ENCODE measurements around the gene PARD3B. TPM values are rescaled to one million over a fixed set of nuclear protein-coding genes. Genes with fewer than 3 reads are reported as not detected.

PARD3B gene
- total and polyA plus RNA-seq, 2 of the 8 experiments (the other 6 are each of a cell fraction or from before 2014, with no cell fraction given): 1.2 to 5.7 TPM

GRCh38 chr2:205665791-205666190 lies 1120.5 kb downstream of the PARD3B start:
- WGBS, 2 experiments (ENCODE audit: extremely low coverage in 1 of 2, insufficient coverage in 1 of 2, insufficient read length in 1 of 2, insufficient replicate concordance in 2 of 2, low coverage in 1 of 2, low lambda C conversion rate in 2 of 2, missing lambda C conversion rate in 1 of 2): 75% methylated on average over 2 of the region's 2 CpGs; no CpG with 5 or more reads in 1 of the 2 experiments
- H3K9me3 ChIP-seq (ENCODE audit: insufficient read depth in 2 of 2, low read depth in 1 of 2, low read length in 1 of 2): no peaks in the 10 kb centered on the region
- no peaks in the 10 kb centered on the region for H3K79me2 ChIP-seq (ENCODE audit: control insufficient read depth in 1 of 2, insufficient read depth in 2 of 2, low read length in 2 of 2)
- no peak overlapping the region for H3K14ac ChIP-seq (ENCODE audit: insufficient read length)
- no peak overlapping the region for H2BK5ac ChIP-seq (ENCODE audit: low read depth, low read length)
- no peak for FAIRE-seq
- H4K20me1 ChIP-seq (replicated peaks in 1 of 2; ENCODE audit: control insufficient read depth in 1 of 2, insufficient read depth in 2 of 2, low read length in 2 of 2): no peaks in the 10 kb centered on the region
- H3K4me3 ChIP-seq (ENCODE audit: extremely low read depth in 1 of 4, insufficient read depth in 2 of 4, low read depth in 3 of 4, low read length in 4 of 4): no peak overlapping the region
- H3K18ac ChIP-seq (ENCODE audit: extremely low read depth, low read length): no peak overlapping the region
- H4K5ac ChIP-seq (ENCODE audit: insufficient read length, low read depth, low read length): no peak overlapping the region
- no peaks in the 10 kb centered on the region for H3K36me3 ChIP-seq (ENCODE audit: control insufficient read depth in 2 of 4, insufficient read depth in 4 of 4, low read length in 3 of 4)
- H2BK120ac ChIP-seq (replicated peaks; ENCODE audit: low read depth, low read length): no peak overlapping the region
- H3K23ac ChIP-seq (ENCODE audit: insufficient read length): no peak overlapping the region
- no peak overlapping the region for H3K56ac ChIP-seq (replicated peaks; ENCODE audit: insufficient read length, low read depth, low read length)
- no peaks in the 10 kb centered on the region for H3K79me1 ChIP-seq (ENCODE audit: low read depth, low read length)
- H3K27me3 ChIP-seq (replicated peaks in 1 of 4; ENCODE audit: control insufficient read depth in 3 of 4, extremely low read depth in 1 of 4, insufficient read depth in 3 of 4, low read length in 3 of 4): no peaks in the 10 kb centered on the region
- no peak for TF ChIP-seq CHD1 (IDR thresholded peaks at IDR 0.05; ENCODE audit: low read depth, low read length)
- no peak for TF ChIP-seq ASH2L (IDR thresholded peaks at IDR 0.05; ENCODE audit: low read length)
- no peak for TF ChIP-seq JUN (IDR thresholded peaks at IDR 0.05; ENCODE audit: low read depth, low read length)
- TF ChIP-seq ATF2 (IDR thresholded peaks at IDR 0.05; ENCODE audit: low read length): no peak
- no peak for TF ChIP-seq KDM1A (IDR thresholded peaks at IDR 0.05; ENCODE audit: borderline replicate concordance, low read length)
- TF ChIP-seq SUZ12 (IDR thresholded peaks at IDR 0.05; ENCODE audit: low read length): no peak
- TF ChIP-seq SP2 (IDR thresholded peaks at IDR 0.05; ENCODE audit: low read length): no peak
- TF ChIP-seq SIN3A (conservative IDR thresholded peaks at IDR 0.05 in 1 of 2, IDR thresholded peaks at IDR 0.05 in 1 of 2; ENCODE audit: low read depth in 1 of 2, low read length in 2 of 2): no peak
- no peak for TF ChIP-seq GTF2F1 (IDR thresholded peaks at IDR 0.05; ENCODE audit: borderline replicate concordance, low read depth, low read length)
- TF ChIP-seq POLR2AphosphoS5 (IDR thresholded peaks at IDR 0.05; ENCODE audit: low read depth, low read length): no peak
- TF ChIP-seq EZH2 (IDR thresholded peaks at IDR 0.05; ENCODE audit: low read depth, low read length, severe bottlenecking): no peak
- peaks cover 0 to 3% (median under 1%) of the 10 kb centered on the region in 4 experiments; a peak in 2 of 7 replicates for H3K4me1 ChIP-seq (replicated peaks in 1 of 4; ENCODE audit: control insufficient read depth in 3 of 4, insufficient read depth in 4 of 4, low read length in 3 of 4)
- no peak overlapping the region for H4K91ac ChIP-seq (replicated peaks; ENCODE audit: insufficient read length, low read length)
- H3K4ac ChIP-seq (replicated peaks; ENCODE audit: insufficient read length, low read depth, low read length): no peak overlapping the region
- ChIA-PET POLR2A (ENCODE audit: partially characterized antibody) (no interaction called here), CTCF (ENCODE audit: partially characterized antibody) (interaction anchor here (1.0 to 2.3 kb wide), 4 partner anchors 10 to 87 kb away, joined by 3 to 9 read pairs (median 5); no protein-coding TSS in a partner anchor)
- no peak overlapping the region for H3K27ac ChIP-seq (ENCODE audit: low read depth, low read length)
- no peak overlapping the region for H4K8ac ChIP-seq (ENCODE audit: extremely low read depth, insufficient read depth, low read length)
- H2BK15ac ChIP-seq (ENCODE audit: low read length): no peak overlapping the region
- no peak overlapping the region for H2AFZ ChIP-seq (ENCODE audit: low read length)
- no peaks in the 10 kb centered on the region for H3K23me2 ChIP-seq (ENCODE audit: low read depth, low read length)
- no peak overlapping the region for H3K4me2 ChIP-seq (ENCODE audit: insufficient read depth in 1 of 2, low read depth in 2 of 2, low read length in 2 of 2)
- no peak overlapping the region for H2AK5ac ChIP-seq (ENCODE audit: low read depth, low read length)
- H2BK12ac ChIP-seq (ENCODE audit: low read depth, low read length): no peak overlapping the region
- DNase-seq (ENCODE audit: low read depth in 1 of 2, low spot score in 2 of 2): no peak
- no peak overlapping the region for H2BK20ac ChIP-seq (ENCODE audit: low read length)
- no peak overlapping the region for H3K9ac ChIP-seq (replicated peaks in 1 of 4; ENCODE audit: extremely low read depth in 1 of 4, low read depth in 3 of 4, low read length in 3 of 4)

All from H1 (cell line).